HepG2 (cell line): Measurements from ENCODE around the gene WDR81. TPM values are rescaled to one million over a fixed set of nuclear protein-coding genes. Genes with fewer than 3 reads are reported as not detected.

ENCODE experiments used
- AKAP8 ChIP-seq: sonication (generic); formaldehyde crosslinking; IDR thresholded peaks from 2 replicates; pipeline ENCODE4 v1.5.1; 2020; ENCODE audit warnings: mild to moderate bottlenecking, missing genetic modification reagents
- ATF7-NPFF ChIP-seq: sonication (generic); formaldehyde crosslinking; IDR thresholded peaks from 2 replicates; pipeline ENCODE4 v1.8.1; 2023; ENCODE audit warnings: mild to moderate bottlenecking, low read depth, missing genetic modification reagents, moderate library complexity
- EED ChIP-seq: sonication (generic); formaldehyde crosslinking; IDR thresholded peaks from 2 replicates; pipeline ENCODE4 v1.5.0; 2020; ENCODE audit warnings: mild to moderate bottlenecking, missing genetic modification reagents
- JDP2 ChIP-seq: sonication (generic); formaldehyde crosslinking; IDR thresholded peaks from 2 replicates; pipeline ENCODE4 v1.8.1; 2022; ENCODE audit warnings: missing genetic modification reagents, borderline replicate concordance
- MED1 ChIP-seq: sonication (generic); formaldehyde crosslinking; IDR thresholded peaks from 2 replicates; pipeline ENCODE4 v1.4.0; 2020; ENCODE audit warnings: missing genetic modification reagents
- MIXL1 ChIP-seq: IDR thresholded peaks from 2 replicates; pipeline ENCODE4 v1.6.1; 2016
- MXD4 ChIP-seq: IDR thresholded peaks from 2 replicates; pipeline ENCODE4 v1.6.1; 2016; ENCODE audit warnings: mild to moderate bottlenecking, missing biosample characterization, missing genetic modification reagents
- NCOA2 ChIP-seq: sonication (generic); formaldehyde crosslinking; IDR thresholded peaks from 2 replicates; pipeline ENCODE4 v1.8.0; 2022; ENCODE audit warnings: inconsistent platforms
- YEATS4 ChIP-seq: sonication (generic); formaldehyde crosslinking; IDR thresholded peaks from 2 replicates; pipeline ENCODE4 v1.4.0; 2020; ENCODE audit warnings: missing genetic modification reagents, borderline replicate concordance
- ZBTB7A ChIP-seq: sonication (generic); formaldehyde crosslinking; IDR thresholded peaks from 2 replicates; pipeline ENCODE4 v1.8.0; 2022; ENCODE audit warnings: mild to moderate bottlenecking, missing genetic modification reagents
- ZNF225 ChIP-seq: sonication (generic); formaldehyde crosslinking; IDR thresholded peaks from 2 replicates; pipeline ENCODE4 v1.4.0; 2020; ENCODE audit warnings: mild to moderate bottlenecking, missing genetic modification reagents
- ZNF652 ChIP-seq: IDR thresholded peaks from 2 replicates; pipeline ENCODE4 v1.6.1; 2016; ENCODE audit warnings: low read depth, borderline replicate concordance
- polyA plus RNA-seq, 8 experiments: library from polyadenylated mRNA; depleted of rRNA in 3 of 8; stranded (reverse) in 7 of 8; unstranded in 1 of 8; fragments of >200 nt; fragmentation: Illumina TruSeq in 4 of 8; extraction: Trizol in 4 of 8; gene quantifications; 2 replicates each; pipeline versions ENCODE4 v1.2.1 to v1.2.3, GENCODE V29; 2011 to 2016; ENCODE audit warnings: low read depth in 4 of 8, missing spikeins in 1 of 8, mixed read lengths in 1 of 8; ENCODE audit not compliant: insufficient read depth in 1 of 8
- total RNA-seq, 5 experiments: library from RNA; depleted of rRNA; stranded (reverse); fragments of >200 nt; fragmentation: Illumina TruSeq; extraction: Trizol; gene quantifications; 2 replicates each; pipeline ENCODE4 v1.2.3, GENCODE V29; 2016; ENCODE audit warnings: low read depth in 1 of 5
- TF ChIP-seq, protein P1 (sequence below): sonication (generic); formaldehyde crosslinking; IDR thresholded peaks from 2 replicates; pipeline ENCODE4 v1.5.1; 2020; ENCODE audit warnings: mild to moderate bottlenecking, missing genetic modification reagents, borderline replicate concordance
- TF ChIP-seq, protein P2 (sequence below): sonication (generic); formaldehyde crosslinking; IDR thresholded peaks from 2 replicates; pipeline ENCODE4 v1.5.0; 2020; ENCODE audit warnings: missing genetic modification reagents
- TF ChIP-seq, protein P3 (sequence below): sonication (generic); formaldehyde crosslinking; IDR thresholded peaks from 2 replicates; pipeline ENCODE4 v1.4.0; 2020; ENCODE audit warnings: missing genetic modification reagents
- TF ChIP-seq, protein P4 (sequence below): sonication (generic); formaldehyde crosslinking; IDR thresholded peaks from 2 replicates; pipeline ENCODE4 v1.4.0; 2020; ENCODE audit warnings: missing genetic modification reagents

WDR81 gene
- total and polyA plus RNA-seq, 2 of the 13 experiments (the other 11 are each of a cell fraction or from before 2014, with no cell fraction given), result 9.1 to 16.7 TPM

DNA sequence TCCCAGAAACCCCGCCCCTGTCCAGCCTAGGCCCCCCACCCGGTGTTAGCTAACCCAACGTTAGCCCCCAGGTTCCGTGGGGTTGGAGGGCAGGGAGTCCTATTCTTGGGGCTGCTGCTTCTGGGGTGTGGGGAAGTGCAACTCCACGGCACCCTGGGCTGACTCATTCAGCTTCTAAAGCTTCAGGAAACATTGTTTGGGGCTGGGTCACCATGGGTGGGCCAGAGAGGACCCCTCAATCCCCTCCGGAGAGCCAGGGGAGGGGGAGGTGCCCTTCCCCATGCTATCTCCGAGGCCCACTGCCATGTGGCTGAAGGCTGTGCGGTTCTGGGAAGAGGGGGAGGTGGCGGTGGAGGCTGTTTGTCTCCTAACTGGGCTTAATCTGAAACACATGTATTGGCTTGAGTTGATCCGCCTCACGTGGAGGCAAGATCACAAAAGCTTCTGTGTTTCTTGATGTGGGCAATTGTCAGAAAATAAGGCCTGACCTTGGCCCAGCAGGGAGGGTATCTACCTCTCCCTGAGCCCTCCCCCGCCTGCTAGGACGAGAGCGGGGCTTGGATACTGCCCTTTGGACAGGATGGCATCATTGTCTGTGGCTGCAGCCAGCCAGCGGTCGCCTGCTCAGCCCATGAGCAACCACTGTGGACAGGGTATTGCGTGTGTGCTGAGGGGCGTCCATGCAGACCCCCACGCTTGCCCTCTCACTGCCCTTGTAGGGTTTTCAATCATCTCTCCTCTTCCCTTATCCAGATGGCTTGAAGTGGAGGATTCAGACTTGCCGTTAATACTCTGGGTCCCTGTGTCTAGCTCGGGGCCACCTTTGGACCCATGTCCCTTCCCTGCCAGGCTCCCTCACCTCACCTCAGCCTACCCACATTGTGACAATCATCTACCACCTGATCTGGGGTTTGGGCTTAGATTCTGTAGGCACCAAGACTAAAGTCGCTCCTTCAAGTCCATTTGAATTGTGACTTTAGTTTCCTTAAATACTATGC is 38.7 kb downstream of the WDR81 start (continued):
- TF ChIP-seq ATF7-NPFF (peak; percentile 22; the same call in 1 of the 2 replicates), MED1 (CRISPR knock-in tag) (peak; percentile 94), ZNF652 (CRISPR knock-in tag) (no peak), MIXL1 (no peak), JDP2 (CRISPR knock-in tag) (no peak), AKAP8 (peak; percentile 87), MXD4 (peak; percentile 86; the same call in 1 of the 2 replicates), ZNF225 (CRISPR knock-in tag) (no peak), ZBTB7A (CRISPR knock-in tag) (peak; percentile 86), EED (no peak), NCOA2 (peak; percentile 92), YEATS4 (CRISPR knock-in tag) (peak; percentile 73; the same call in 1 of the 2 replicates)
- TF ChIP-seq, protein P1, sequence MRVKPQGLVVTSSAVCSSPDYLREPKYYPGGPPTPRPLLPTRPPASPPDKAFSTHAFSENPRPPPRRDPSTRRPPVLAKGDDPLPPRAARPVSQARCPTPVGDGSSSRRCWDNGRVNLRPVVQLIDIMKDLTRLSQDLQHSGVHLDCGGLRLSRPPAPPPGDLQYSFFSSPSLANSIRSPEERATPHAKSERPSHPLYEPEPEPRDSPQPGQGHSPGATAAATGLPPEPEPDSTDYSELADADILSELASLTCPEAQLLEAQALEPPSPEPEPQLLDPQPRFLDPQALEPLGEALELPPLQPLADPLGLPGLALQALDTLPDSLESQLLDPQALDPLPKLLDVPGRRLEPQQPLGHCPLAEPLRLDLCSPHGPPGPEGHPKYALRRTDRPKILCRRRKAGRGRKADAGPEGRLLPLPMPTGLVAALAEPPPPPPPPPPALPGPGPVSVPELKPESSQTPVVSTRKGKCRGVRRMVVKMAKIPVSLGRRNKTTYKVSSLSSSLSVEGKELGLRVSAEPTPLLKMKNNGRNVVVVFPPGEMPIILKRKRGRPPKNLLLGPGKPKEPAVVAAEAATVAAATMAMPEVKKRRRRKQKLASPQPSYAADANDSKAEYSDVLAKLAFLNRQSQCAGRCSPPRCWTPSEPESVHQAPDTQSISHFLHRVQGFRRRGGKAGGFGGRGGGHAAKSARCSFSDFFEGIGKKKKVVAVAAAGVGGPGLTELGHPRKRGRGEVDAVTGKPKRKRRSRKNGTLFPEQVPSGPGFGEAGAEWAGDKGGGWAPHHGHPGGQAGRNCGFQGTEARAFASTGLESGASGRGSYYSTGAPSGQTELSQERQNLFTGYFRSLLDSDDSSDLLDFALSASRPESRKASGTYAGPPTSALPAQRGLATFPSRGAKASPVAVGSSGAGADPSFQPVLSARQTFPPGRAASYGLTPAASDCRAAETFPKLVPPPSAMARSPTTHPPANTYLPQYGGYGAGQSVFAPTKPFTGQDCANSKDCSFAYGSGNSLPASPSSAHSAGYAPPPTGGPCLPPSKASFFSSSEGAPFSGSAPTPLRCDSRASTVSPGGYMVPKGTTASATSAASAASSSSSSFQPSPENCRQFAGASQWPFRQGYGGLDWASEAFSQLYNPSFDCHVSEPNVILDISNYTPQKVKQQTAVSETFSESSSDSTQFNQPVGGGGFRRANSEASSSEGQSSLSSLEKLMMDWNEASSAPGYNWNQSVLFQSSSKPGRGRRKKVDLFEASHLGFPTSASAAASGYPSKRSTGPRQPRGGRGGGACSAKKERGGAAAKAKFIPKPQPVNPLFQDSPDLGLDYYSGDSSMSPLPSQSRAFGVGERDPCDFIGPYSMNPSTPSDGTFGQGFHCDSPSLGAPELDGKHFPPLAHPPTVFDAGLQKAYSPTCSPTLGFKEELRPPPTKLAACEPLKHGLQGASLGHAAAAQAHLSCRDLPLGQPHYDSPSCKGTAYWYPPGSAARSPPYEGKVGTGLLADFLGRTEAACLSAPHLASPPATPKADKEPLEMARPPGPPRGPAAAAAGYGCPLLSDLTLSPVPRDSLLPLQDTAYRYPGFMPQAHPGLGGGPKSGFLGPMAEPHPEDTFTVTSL (CRISPR knock-in tag), result 0 out of 2 replicates have a peak, but pooled peaks have one; percentile 50
- TF ChIP-seq, protein P2, sequence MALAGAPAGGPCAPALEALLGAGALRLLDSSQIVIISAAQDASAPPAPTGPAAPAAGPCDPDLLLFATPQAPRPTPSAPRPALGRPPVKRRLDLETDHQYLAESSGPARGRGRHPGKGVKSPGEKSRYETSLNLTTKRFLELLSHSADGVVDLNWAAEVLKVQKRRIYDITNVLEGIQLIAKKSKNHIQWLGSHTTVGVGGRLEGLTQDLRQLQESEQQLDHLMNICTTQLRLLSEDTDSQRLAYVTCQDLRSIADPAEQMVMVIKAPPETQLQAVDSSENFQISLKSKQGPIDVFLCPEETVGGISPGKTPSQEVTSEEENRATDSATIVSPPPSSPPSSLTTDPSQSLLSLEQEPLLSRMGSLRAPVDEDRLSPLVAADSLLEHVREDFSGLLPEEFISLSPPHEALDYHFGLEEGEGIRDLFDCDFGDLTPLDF (CRISPR knock-in tag), result peak; percentile 32; the same call in 1 of the 2 replicates
- TF ChIP-seq, protein P3, sequence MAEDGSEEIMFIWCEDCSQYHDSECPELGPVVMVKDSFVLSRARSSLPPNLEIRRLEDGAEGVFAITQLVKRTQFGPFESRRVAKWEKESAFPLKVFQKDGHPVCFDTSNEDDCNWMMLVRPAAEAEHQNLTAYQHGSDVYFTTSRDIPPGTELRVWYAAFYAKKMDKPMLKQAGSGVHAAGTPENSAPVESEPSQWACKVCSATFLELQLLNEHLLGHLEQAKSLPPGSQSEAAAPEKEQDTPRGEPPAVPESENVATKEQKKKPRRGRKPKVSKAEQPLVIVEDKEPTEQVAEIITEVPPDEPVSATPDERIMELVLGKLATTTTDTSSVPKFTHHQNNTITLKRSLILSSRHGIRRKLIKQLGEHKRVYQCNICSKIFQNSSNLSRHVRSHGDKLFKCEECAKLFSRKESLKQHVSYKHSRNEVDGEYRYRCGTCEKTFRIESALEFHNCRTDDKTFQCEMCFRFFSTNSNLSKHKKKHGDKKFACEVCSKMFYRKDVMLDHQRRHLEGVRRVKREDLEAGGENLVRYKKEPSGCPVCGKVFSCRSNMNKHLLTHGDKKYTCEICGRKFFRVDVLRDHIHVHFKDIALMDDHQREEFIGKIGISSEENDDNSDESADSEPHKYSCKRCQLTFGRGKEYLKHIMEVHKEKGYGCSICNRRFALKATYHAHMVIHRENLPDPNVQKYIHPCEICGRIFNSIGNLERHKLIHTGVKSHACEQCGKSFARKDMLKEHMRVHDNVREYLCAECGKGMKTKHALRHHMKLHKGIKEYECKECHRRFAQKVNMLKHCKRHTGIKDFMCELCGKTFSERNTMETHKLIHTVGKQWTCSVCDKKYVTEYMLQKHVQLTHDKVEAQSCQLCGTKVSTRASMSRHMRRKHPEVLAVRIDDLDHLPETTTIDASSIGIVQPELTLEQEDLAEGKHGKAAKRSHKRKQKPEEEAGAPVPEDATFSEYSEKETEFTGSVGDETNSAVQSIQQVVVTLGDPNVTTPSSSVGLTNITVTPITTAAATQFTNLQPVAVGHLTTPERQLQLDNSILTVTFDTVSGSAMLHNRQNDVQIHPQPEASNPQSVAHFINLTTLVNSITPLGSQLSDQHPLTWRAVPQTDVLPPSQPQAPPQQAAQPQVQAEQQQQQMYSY (CRISPR knock-in tag), result no peak
- TF ChIP-seq, protein P4, sequence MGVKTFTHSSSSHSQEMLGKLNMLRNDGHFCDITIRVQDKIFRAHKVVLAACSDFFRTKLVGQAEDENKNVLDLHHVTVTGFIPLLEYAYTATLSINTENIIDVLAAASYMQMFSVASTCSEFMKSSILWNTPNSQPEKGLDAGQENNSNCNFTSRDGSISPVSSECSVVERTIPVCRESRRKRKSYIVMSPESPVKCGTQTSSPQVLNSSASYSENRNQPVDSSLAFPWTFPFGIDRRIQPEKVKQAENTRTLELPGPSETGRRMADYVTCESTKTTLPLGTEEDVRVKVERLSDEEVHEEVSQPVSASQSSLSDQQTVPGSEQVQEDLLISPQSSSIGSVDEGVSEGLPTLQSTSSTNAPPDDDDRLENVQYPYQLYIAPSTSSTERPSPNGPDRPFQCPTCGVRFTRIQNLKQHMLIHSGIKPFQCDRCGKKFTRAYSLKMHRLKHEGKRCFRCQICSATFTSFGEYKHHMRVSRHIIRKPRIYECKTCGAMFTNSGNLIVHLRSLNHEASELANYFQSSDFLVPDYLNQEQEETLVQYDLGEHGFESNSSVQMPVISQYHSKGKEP (CRISPR knock-in tag), result no peak
